ENCODE data around the gene MSH3. TPM values are rescaled to one million over a fixed set of nuclear protein-coding genes. Genes with fewer than 3 reads are reported as not detected.

MSH3 gene
- polyA plus RNA-seq (2012; rRNA removed), result 3.5 and 4.7 TPM in 2 replicates
- 5.5 and 6.4 TPM in 2 replicates for polyA plus RNA-seq (2012; cell fraction: cytosol; rRNA removed)
- 2.0 and 4.1 TPM in 2 replicates for polyA plus RNA-seq (2012; cell fraction: nucleus; rRNA removed)

- 2% methylated on average over 32 of the region's 74 CpGs for WGBS (ENCODE audit: low lambda C conversion rate)
- POLR2A ChIA-PET, result no interaction called here
- Histone ChIP-seq H3F3A (replicated peaks; ENCODE audit: insufficient read depth) (peaks cover 2% of the 10 kb centered on the region), H3K79me2 (ENCODE audit: insufficient read depth) (peaks cover 21% of the 10 kb centered on the region), H3K9me2 (no peaks in the 10 kb centered on the region), H4K20me1 (ENCODE audit: insufficient read depth) (peaks cover 10% of the 10 kb centered on the region), H3K4me1 (ENCODE audit: control insufficient read depth in 1 of 2, insufficient read depth in 2 of 2, low read depth in 1 of 2, low read length in 1 of 2) (peaks cover 8 to 15% of the 10 kb centered on the region in 2 experiments; a peak in 2 of 4 replicates), H2AFZ (ENCODE audit: low read depth) (peak within 1 kb of the TSS; percentile 75), H3K27ac (ENCODE audit: low read depth in 2 of 2, low read length in 1 of 2) (peak within 1 kb of the TSS; percentile 90 to 95), H3K36me3 (replicated peaks in 1 of 2; ENCODE audit: control insufficient read depth in 1 of 2, insufficient read depth in 2 of 2, low read length in 1 of 2) (peaks cover 17 to 20% of the 10 kb centered on the region in 2 experiments), H3K4me3 (ENCODE audit: low read depth in 2 of 2, low read length in 1 of 2) (peak within 1 kb of the TSS; percentile 84 to 85), H3K4me2 (peak within 1 kb of the TSS; percentile 93), H3K27me3 (ENCODE audit: insufficient read depth) (no peaks in the 10 kb centered on the region), H3K9me3 (no peaks in the 10 kb centered on the region), H3K9ac (peak within 1 kb of the TSS; percentile 87)
- peak; percentile 96 for DNase-seq
- TF ChIP-seq PBX3 (IDR thresholded peaks at IDR 0.05), result 0 out of 2 replicates have a peak, but pooled peaks have one; percentile 1
- peak; percentile 36 for TF ChIP-seq MAX (IDR thresholded peaks at IDR 0.05; ENCODE audit: low read depth)
- peak; percentile 74; the same call in 1 of the 2 replicates for TF ChIP-seq SIN3A (IDR thresholded peaks at IDR 0.05; ENCODE audit: borderline replicate concordance, low read depth, low read length)
- no peak for TF ChIP-seq RCOR1 (IDR thresholded peaks at IDR 0.05; ENCODE audit: low read length)
- TF ChIP-seq TAF1 (IDR thresholded peaks at IDR 0.05; ENCODE audit: borderline replicate concordance, low read depth, low read length), result peak; percentile 55; the same call in 1 of the 2 replicates
- peak; percentile 73 for TF ChIP-seq GABPA (IDR thresholded peaks at IDR 0.05; ENCODE audit: low read depth)
- no peak for TF ChIP-seq YY1 (IDR thresholded peaks at IDR 0.05; ENCODE audit: low read depth)
- no peak for TF ChIP-seq RFX5 (IDR thresholded peaks at IDR 0.05; ENCODE audit: low read length)
- peak in 1 of 2 experiments; percentile 41; a peak in 1 of 4 replicates for TF ChIP-seq EP300 (IDR thresholded peaks at IDR 0.05; ENCODE audit: borderline replicate concordance in 1 of 2, low read depth in 1 of 2, low read length in 1 of 2)
- TF ChIP-seq MXI1 (IDR thresholded peaks at IDR 0.05; ENCODE audit: low read depth, low read length), result peak; percentile 64
- TF ChIP-seq FOSL2 (IDR thresholded peaks at IDR 0.05; ENCODE audit: borderline replicate concordance, low read depth), result no peak
- TF ChIP-seq CTCF (IDR thresholded peaks at IDR 0.05), result peak; percentile 39
- TF ChIP-seq POLR2AphosphoS5 (IDR thresholded peaks at IDR 0.05; ENCODE audit: low read depth, low read length), result peak; percentile 91
- CTCF ChIA-PET, result interaction anchor here (2.3 kb wide), 1 partner anchor 13 kb away, joined by 5 read pairs; no protein-coding TSS in a partner anchor
These were observed at the start of gene MSH3, which contains the start of gene DHFR for GRCh38 chr5:80654391-80655230. Gene MSH3, plus strand, starts transcription at chr5:80654652. Its CDS starts 76 bp downstream, at chr5:80654728. Gene DHFR, minus strand, starts transcription at chr5:80654983. Its CDS starts 494 bp downstream, at chr5:80654489.
